Epithelial cell of esophagus (primary cell): Measurements from ENCODE around the gene TCIRG1.

Experiments used
- DNase-seq: peaks from one replicate; pipeline ENCODE4 v3.0.0; 2010; ENCODE audit warnings: low read depth
- H3K4me3 ChIP-seq: 2 replicates; pipeline ENCODE4 v1.5.1; 2011; ENCODE audit warnings: mild to moderate bottlenecking, low read length, control low read depth
- CTCF ChIP-seq: IDR thresholded peaks from 2 replicates; pipeline ENCODE4 v1.5.1; 2011; ENCODE audit warnings: low read depth, mild to moderate bottlenecking, low read length, control low read depth, inconsistent platforms; ENCODE audit not compliant: insufficient read depth; ENCODE audit errors: missing control alignments

TCIRG1 gene

GRCh38 chr11:68013611-68014156, 25.1 kb upstream of the TCIRG1 start:
- H3K4me3 ChIP-seq = no peak overlapping the region
- TF ChIP-seq CTCF = no peak
- no peak for DNase-seq

- H3K4me3 ChIP-seq = no peak overlapping the region
- TF ChIP-seq CTCF = no peak
- peak; percentile 82 for DNase-seq
Measured at GRCh38 chr11:68014157-68014946, 24.5 kb upstream of the TCIRG1 start.

GRCh38 chr11:68014947-68015447, 23.8 kb upstream of the TCIRG1 start:
- DNase-seq = no peak
- H3K4me3 ChIP-seq = no peak overlapping the region
- no peak for TF ChIP-seq CTCF

GRCh38 chr11:68015467-68015866, 23.4 kb upstream of the TCIRG1 start:
- no peak overlapping the region for H3K4me3 ChIP-seq
- no peak for TF ChIP-seq CTCF
- DNase-seq = no peak

GRCh38 chr11:68016161-68016903, 22.5 kb upstream of the TCIRG1 start:
- H3K4me3 ChIP-seq = no peak overlapping the region
- no peak for DNase-seq
- TF ChIP-seq CTCF = no peak

GRCh38 chr11:68016904-68017817, 21.7 kb upstream of the TCIRG1 start:
- no peak overlapping the region for H3K4me3 ChIP-seq
- no peak for TF ChIP-seq CTCF
- no peak for DNase-seq
